Neural progenitor cell (in vitro differentiated cells): ENCODE data around the gene HDC. TPM values are rescaled to one million over a fixed set of nuclear protein-coding genes. Genes with fewer than 3 reads are reported as not detected.

Experiments
- DNase-seq: peaks from one replicate; pipeline ENCODE4 v3.0.0-alpha.2; 2016; ENCODE audit warnings: low spot score
- H2AFZ ChIP-seq: fragments of 200-600 bp; sonication (generic); replicated peaks from 2 replicates; pipeline ENCODE4 v1.6.1; 2016; ENCODE audit warnings: antibody characterized with exemption
- H3F3A ChIP-seq: fragments of 200-600 bp; sonication (generic); 2 replicates; pipeline ENCODE4 v1.6.1; 2016; ENCODE audit warnings: antibody characterized with exemption, low read depth
- H3K27ac ChIP-seq: fragments of 200-600 bp; sonication (generic); 2 replicates; pipeline ENCODE4 v1.5.1; 2016; ENCODE audit warnings: mild to moderate bottlenecking
- H3K27me3 ChIP-seq: fragments of 200-600 bp; sonication (generic); 2 replicates; pipeline ENCODE4 v1.6.1; 2016; ENCODE audit warnings: mild to moderate bottlenecking, moderate library complexity
- H3K36me3 ChIP-seq: fragments of 200-600 bp; sonication (generic); 2 replicates; pipeline ENCODE4 v1.5.1; 2016
- H3K4me1 ChIP-seq: fragments of 200-600 bp; sonication (generic); 2 replicates; pipeline ENCODE4 v1.6.1; 2016; ENCODE audit warnings: mixed run types
- H3K4me2 ChIP-seq: fragments of 200-600 bp; sonication (generic); 2 replicates; pipeline ENCODE4 v1.6.1; 2016
- H3K4me3 ChIP-seq: fragments of 200-600 bp; sonication (generic); 2 replicates; pipeline ENCODE4 v1.5.1; 2016
- H3K79me2 ChIP-seq: fragments of 200-600 bp; sonication (generic); 2 replicates; pipeline ENCODE4 v1.6.1; 2016; ENCODE audit warnings: low read depth
- H3K9ac ChIP-seq: fragments of 200-600 bp; sonication (generic); 2 replicates; pipeline ENCODE4 v1.6.1; 2016
- H3K9me3 ChIP-seq: fragments of 200-600 bp; sonication (generic); 2 replicates; pipeline ENCODE4 v1.5.1; 2016; ENCODE audit warnings: low read depth
- H4K20me1 ChIP-seq: fragments of 200-600 bp; sonication (generic); 2 replicates; pipeline ENCODE4 v1.6.1; 2016; ENCODE audit warnings: low read depth
- H3K27ac Mint-ChIP-seq: 3 replicates; pipeline ENCODE4 v1.8.0; 2021; ENCODE audit warnings: mixed read lengths
- H3K27me3 Mint-ChIP-seq: 2 replicates; pipeline ENCODE4 v1.8.0; 2022; ENCODE audit warnings: low read depth, mild to moderate bottlenecking, inconsistent platforms, moderate library complexity, mixed read lengths; ENCODE audit not compliant: insufficient read depth
- H3K36me3 Mint-ChIP-seq: 3 replicates; pipeline ENCODE4 v1.8.0; 2021; ENCODE audit warnings: mixed read lengths
- H3K4me1 Mint-ChIP-seq: 3 replicates; pipeline ENCODE4 v1.8.0; 2021; ENCODE audit warnings: mixed read lengths
- H3K4me3 Mint-ChIP-seq: 3 replicates; pipeline ENCODE4 v1.8.0; 2021; ENCODE audit warnings: mild to moderate bottlenecking, moderate library complexity, mixed read lengths
- H3K9me3 Mint-ChIP-seq: 3 replicates; pipeline ENCODE4 v1.8.0; 2020; ENCODE audit warnings: mixed read lengths
- EZH2 ChIP-seq: fragments of 200-600 bp; sonication (generic); IDR thresholded peaks from 2 replicates; pipeline ENCODE4 v1.6.1; 2017; ENCODE audit warnings: antibody characterized with exemption, mild to moderate bottlenecking, moderate library complexity
- EZH2phosphoT487 ChIP-seq: fragments of 200-600 bp; sonication (generic); IDR thresholded peaks from 2 replicates; pipeline ENCODE4 v1.6.1; 2017; ENCODE audit warnings: antibody characterized with exemption
- total RNA-seq: library from RNA; depleted of rRNA; stranded (reverse); fragments of >200 nt; gene quantifications from 2 replicates; pipeline ENCODE4 v1.2.3, GENCODE V29; 2015; ENCODE audit warnings: low replicate concordance
- TF ChIP-seq, protein P1 (sequence below): fragments of 200-600 bp; sonication (generic); IDR thresholded peaks from 2 replicates; pipeline ENCODE4 v1.5.1; 2017; ENCODE audit warnings: antibody characterized with exemption, mild to moderate bottlenecking

HDC gene
- total RNA-seq, 1 donor from 2014 or later = not detected

GRCh38 chr15:50233192-50233736 lies 32.3 kb downstream of the HDC start:
- Mint-ChIP-seq H3K36me3 (no peaks in the 10 kb centered on the region), H3K27ac (no peak overlapping the region), H3K9me3 (no peaks in the 10 kb centered on the region), H3K27me3 (peaks cover 4% of the 10 kb centered on the region), H3K4me1 (peaks cover 3% of the 10 kb centered on the region), H3K4me3 (no peak overlapping the region)
- Histone ChIP-seq H3K9ac (no peak overlapping the region), H4K20me1 (no peaks in the 10 kb centered on the region), H3K4me3 (no peak overlapping the region), H3K4me2 (no peak overlapping the region), H3F3A (no peaks in the 10 kb centered on the region), H3K27me3 (no peaks in the 10 kb centered on the region), H3K9me3 (no peaks in the 10 kb centered on the region), H2AFZ (no peak overlapping the region), H3K4me1 (no peaks in the 10 kb centered on the region), H3K27ac (no peak overlapping the region), H3K79me2 (no peaks in the 10 kb centered on the region), H3K36me3 (no peaks in the 10 kb centered on the region)
- TF ChIP-seq, protein P1, sequence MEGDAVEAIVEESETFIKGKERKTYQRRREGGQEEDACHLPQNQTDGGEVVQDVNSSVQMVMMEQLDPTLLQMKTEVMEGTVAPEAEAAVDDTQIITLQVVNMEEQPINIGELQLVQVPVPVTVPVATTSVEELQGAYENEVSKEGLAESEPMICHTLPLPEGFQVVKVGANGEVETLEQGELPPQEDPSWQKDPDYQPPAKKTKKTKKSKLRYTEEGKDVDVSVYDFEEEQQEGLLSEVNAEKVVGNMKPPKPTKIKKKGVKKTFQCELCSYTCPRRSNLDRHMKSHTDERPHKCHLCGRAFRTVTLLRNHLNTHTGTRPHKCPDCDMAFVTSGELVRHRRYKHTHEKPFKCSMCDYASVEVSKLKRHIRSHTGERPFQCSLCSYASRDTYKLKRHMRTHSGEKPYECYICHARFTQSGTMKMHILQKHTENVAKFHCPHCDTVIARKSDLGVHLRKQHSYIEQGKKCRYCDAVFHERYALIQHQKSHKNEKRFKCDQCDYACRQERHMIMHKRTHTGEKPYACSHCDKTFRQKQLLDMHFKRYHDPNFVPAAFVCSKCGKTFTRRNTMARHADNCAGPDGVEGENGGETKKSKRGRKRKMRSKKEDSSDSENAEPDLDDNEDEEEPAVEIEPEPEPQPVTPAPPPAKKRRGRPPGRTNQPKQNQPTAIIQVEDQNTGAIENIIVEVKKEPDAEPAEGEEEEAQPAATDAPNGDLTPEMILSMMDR = no peak
- TF ChIP-seq EZH2 (no peak), EZH2phosphoT487 (no peak)
- no peak for DNase-seq

DNA sequence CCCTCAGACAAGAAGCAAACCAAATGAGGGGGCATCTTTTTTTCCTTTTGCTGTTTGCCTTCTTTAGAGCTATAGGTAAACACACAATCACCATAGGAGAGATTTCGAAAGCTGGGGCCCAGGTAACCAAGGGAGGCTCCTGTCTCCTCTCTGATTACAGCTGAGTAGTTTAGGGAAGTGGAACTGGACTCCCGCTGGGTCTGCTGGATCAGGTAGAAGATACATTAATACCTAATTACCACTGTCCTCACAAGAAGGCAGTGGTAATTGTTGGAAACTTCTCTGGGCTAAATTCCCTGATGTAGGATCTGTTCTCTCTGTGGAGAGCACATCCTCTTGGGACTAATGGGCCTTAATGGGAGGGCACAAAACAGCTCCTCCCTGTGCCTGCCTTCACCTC lies 32.7 kb downstream of the HDC start:
- H3K27ac Mint-ChIP-seq = no peak overlapping the region
- Histone ChIP-seq H3K4me1 (no peaks in the 10 kb centered on the region), H3K4me3 (no peak overlapping the region), H3K27me3 (no peaks in the 10 kb centered on the region), H2AFZ (no peak overlapping the region), H3K9me3 (no peaks in the 10 kb centered on the region), H3F3A (no peaks in the 10 kb centered on the region), H3K79me2 (no peaks in the 10 kb centered on the region), H3K9ac (no peak overlapping the region), H3K4me2 (no peak overlapping the region), H4K20me1 (no peaks in the 10 kb centered on the region), H3K27ac (no peak overlapping the region), H3K36me3 (no peaks in the 10 kb centered on the region)
- H3K9me3 Mint-ChIP-seq = no peaks in the 10 kb centered on the region
- H3K4me1 Mint-ChIP-seq = peaks cover 3% of the 10 kb centered on the region
- DNase-seq = no peak
- H3K4me3 Mint-ChIP-seq = no peak overlapping the region
- no peaks in the 10 kb centered on the region for H3K36me3 Mint-ChIP-seq
- peaks cover 6% of the 10 kb centered on the region for H3K27me3 Mint-ChIP-seq
- TF ChIP-seq, protein P1 = no peak
- TF ChIP-seq EZH2 = no peak

DNA sequence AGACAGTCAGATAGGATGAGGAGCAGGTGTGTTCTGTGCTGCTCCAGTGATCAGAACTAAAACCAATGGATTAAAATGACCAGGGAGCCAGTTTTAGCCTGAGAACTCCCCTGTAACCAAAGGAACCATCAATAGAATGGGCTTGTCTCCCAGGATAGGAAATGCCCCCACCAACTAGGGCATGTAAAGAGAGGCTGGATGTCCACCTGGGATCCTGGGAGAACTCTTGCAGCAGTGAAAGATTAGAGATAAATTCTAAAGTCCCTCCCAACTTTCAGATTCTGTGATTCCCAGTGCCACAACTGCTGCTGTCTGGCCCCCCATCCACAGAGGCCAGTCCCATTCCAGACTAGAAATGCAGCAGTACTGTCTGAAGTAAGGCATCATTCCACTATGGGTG lies 33.8 kb downstream of the HDC start:
- Mint-ChIP-seq H3K36me3 (no peaks in the 10 kb centered on the region), H3K4me1 (peaks cover 3% of the 10 kb centered on the region), H3K9me3 (no peaks in the 10 kb centered on the region), H3K27me3 (peaks cover 8% of the 10 kb centered on the region), H3K27ac (no peak overlapping the region), H3K4me3 (no peak overlapping the region)
- Histone ChIP-seq H3K4me1 (no peaks in the 10 kb centered on the region), H4K20me1 (no peaks in the 10 kb centered on the region), H3K4me2 (no peak overlapping the region), H3K9ac (no peak overlapping the region), H3K9me3 (no peaks in the 10 kb centered on the region), H3F3A (no peaks in the 10 kb centered on the region), H3K4me3 (no peak overlapping the region), H3K36me3 (no peaks in the 10 kb centered on the region), H3K79me2 (no peaks in the 10 kb centered on the region), H2AFZ (no peak overlapping the region), H3K27ac (no peak overlapping the region), H3K27me3 (no peaks in the 10 kb centered on the region)
- TF ChIP-seq EZH2 (no peak), EZH2phosphoT487 (no peak)
- TF ChIP-seq, protein P1 = no peak
- DNase-seq = no peak
